HuH-7 (cell line): Measurements from ENCODE around the gene NOD1.
"Not testable (repeated sequence)": the region's sequence is repeated elsewhere in the genome, so short reads cannot be mapped to it uniquely, and the experiment has no call there.

Source experiments
- DNase-seq: peaks from one replicate; pipeline ENCODE4 v3.0.0; 2011; ENCODE audit warnings: low spot score

The NOD1 gene

DNA sequence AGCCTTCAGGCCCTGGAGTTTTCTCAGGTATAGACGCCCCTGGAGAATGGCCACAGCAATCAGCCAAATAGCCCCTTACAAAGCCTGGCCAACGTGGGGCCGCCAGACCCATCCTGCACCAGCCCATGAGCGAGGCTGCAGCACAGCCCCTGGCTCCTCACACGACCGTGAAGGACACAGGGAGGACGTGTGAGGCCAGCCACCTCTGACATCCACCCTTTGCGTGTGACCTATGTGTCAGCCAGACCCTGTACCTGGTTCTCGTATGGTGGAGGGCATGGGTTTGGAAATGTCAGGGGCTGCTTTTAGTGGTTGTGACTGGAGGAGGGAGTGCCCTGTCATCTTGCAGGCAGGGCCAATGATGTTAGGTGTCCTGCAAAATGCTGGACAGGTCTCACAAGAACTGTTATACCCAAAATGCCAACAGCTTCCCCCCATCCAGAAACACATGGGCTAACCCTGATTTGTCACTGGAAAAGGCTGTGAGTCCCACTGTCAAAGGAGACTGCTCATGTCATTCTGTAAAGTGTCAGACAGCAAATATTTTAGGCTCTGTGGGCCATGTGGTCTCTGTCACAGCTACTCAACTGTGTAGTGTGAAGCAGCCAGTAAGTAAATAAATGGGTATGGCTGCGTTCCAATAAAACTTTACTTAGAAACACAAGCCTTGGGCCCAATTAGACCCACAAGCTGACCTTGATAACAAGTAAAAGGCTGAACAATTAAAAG lies 30.0 kb downstream of the NOD1 start:
- DNase-seq = no peak

DNA sequence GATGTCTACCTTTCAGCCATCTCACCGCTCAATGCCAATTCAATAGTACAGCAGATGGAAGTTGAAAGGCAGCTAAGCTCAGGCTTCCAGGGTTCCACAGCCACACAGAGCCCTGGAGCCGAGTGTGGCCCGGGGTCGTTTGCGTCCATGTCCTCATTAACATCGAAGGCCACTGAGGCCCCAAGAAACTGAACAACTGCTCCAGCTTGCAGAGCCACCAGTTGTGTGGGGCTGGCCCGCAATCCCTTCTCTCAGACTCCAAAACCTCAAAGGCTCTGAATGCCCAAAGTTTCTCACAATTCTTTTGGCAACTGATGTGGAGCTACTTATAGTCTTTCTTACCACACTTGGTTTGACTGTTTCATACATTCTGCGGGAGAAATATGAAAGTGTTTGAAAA lies 31.1 kb downstream of the NOD1 start:
- no peak for DNase-seq

DNA sequence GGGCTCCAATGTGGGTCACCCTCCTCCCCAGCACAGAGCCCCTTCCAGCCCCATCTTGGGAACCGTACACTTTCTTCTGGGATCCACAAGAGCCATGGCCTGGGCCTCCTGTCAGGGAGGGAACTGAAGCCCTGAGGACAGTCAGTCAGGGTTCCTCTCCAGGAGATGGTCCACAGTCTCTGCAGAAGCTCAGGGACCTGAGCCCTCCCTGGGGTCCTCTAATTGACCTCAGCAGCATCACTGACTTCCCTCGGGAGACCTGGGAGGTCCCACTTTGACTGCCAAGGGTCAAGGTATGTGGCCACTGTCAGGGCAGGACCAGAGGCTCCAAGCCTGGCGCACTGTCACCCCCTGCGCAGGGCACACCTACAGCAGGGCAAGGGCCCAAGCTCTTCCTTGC lies 32.3 kb downstream of the NOD1 start:
- DNase-seq = no peak

DNA sequence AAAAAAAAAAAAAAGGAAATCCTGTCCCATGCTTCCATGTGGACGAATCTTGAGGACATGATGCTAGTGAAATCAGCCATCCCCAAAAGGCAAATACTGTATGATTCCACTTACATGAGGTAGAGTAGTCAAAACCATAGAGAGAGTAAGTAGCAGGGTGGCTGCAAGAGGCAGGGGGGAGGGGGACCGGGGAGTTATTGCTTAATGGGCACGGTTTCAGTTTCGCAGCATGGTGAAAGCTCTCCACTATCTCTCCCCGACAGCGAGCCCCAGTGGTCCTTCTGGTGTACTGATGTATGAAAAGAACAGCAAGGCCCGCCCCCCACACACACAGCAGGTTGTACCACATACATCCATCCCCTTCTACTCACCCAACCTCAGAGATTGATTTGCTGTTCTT lies 32.8 kb downstream of the NOD1 start:
- DNase-seq = peak; percentile 87

DNA sequence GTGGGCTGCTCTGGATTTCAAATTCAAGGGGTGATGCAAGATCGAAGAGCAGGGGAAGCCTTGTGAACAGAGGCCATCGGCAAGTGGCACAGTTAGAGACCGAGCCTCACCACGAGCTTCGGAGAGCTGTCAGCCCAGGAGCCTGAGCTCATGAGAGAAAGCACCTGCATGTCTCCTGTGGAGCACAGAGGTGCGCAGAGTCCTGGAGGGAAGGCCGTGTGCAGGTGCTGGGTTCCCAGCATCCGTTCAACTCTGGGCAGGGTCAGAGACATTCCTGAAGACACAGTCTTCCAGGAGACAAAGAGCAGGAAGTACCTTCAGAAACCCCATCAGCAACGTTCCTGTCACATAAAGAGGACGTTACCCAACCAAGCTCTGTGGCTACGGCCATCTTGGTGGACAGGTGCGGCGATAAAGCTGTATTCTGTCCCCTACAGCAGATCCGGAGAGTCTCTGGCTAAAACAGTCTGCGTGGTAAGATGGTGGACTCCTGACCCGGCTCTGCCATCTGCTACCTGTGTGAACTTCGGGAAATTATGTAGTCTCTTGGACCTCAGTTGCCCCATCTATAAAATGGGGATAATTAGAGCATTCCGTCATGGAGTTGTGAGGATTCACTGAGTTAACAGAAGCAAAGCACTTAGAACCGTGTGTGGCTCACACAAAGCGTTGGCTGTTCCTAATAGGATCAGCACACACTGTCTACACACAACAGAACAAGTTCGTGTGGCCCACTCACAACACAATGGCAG lies 40.6 kb downstream of the NOD1 start:
- DNase-seq = no peak

DNA sequence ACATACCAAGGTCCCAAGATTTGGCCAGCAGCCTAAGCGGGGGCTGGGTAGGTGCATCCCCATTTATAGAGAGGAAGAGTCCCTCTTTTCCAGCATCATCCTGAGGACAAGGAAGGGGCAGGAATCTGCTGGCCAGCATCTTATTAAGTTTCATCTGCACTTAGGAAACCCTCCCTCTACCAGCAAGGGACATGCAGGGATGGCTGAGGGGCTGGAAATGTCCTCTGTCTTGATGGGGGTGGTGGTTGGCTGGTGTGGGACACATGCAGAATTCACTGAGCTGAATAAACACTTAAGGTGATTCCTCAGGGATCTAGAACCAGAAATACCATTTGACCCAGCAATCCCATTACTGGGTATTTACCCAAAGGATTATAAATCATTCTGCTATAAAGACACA lies 42.1 kb downstream of the NOD1 start:
- DNase-seq = no peak

DNA sequence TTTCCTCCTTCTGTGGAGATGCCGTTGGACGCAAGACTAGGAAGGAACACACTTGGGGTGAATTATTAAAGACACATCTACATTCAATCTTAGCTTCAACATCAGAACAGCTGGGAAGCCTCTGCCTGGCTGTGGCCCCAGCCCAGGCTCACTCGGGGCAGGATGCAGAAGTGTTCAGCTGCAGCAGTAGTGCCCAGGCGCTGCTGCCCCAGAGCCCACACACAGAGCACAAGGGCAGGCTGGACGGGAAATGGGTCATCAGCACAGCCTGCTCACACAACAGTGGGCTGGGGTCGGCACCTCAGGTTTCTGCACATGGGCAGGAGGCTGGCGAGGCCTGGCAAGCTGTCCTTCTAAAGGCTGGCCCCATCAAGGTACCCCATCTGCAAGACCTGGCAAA lies 42.5 kb downstream of the NOD1 start:
- no peak for DNase-seq

DNA sequence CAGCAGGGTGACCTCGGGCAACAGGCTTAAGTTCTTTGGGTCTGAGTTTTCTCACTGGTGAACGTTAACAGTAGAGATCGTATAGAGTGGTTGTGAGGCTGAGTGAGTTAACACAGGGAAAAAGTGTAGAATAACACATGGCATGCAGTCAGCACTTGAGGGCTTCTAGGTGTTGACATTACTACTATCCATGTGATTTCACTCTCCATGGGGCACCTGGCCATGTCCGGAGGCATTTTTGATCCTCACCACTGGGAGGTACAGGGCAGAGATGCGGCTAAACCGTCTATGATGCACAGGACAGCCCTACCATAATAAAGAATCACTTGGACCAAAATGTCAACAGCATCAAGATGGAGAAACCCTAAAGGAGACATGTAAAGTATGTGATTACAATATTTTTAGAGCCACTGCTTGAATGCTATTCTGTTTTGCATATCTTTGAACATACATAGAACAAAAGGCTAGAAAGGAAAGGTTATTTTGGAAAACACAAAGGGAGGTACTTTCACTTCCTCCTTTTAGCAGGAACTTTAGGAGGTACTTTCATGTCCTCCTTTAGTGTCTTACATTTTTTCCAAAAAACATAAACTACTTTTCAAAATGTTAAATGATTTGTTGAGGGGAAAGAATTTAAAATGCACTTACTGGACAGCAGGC lies 44.3 kb downstream of the NOD1 start:
- no peak for DNase-seq

DNA sequence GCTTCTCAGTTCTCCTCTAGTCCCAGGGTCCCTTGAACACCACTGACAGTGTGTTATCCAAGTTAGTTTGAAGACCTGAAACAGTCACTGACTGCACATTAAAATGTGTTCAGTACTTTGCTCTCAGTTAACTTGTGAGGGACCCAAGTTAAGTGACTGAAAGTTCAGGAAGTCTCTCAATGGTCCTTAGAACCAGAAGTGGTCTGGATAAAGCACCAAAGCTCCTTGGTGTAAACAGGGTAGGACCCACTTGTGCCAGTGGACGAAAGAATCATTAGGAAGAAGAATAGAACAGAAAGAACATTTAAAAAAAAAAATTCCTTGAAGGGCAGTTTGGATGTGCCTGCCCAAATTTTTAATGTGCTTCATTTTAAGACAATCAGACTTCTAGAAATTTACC lies 45.1 kb downstream of the NOD1 start:
- DNase-seq = no peak

DNA sequence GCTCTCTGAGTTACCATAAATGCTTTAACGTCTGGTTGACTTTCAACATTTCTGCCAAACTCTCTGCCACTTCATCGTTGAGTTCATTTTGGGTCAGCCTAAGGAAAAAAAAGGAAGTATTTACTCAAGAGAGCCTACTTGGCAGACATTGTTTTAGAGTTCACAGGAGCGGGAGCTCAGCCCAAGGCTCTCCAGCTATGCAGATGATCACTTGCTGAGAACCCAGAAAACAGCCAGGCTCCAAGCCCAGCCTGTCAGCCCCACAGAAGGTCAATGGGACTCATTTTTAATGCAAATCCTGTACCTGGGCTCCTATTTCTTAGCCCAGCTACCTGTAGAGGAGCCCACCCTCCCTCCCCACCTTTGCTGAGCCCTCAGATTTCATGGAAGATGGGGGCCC lies 45.5 kb downstream of the NOD1 start:
- no peak for DNase-seq

DNA sequence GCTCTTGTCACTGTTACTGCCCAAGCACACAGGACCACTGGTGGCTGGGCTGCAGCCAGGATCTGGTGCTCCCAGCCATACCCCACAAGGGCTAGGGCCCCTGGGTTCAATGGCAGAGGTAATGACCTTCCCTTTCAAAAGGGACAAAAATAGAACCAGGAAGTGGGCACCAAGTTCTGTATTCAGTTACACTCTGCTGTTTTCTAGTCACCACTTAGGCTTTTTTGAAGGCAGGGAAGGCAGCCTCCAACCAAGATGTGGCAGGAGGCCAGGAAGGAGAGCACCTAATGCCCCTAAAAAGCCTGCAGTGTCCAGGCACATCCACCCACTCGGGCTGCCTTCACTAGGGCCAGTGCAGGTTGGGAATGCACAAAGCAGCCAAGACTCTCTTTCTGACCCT lies 47.8 kb downstream of the NOD1 start:
- DNase-seq = no peak

DNA sequence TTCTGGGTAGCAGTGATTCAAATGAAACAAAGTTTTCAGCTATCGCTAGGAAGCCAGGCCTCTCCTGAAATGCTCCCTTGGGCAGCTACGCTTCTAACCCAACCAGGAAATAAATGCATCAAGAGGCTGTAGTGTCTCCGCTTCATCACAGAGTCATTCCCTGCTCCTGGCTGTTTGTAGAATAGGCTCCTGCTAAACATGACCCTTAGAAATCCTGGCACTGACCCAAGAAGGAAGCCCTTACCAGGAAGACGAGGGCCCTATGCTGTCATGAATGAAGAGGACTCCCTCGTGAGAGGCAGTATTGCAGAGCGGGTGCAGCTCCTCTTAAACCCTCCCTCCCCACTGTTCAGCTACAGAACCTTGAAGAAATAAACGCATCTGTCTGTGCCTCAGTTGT lies 48.3 kb downstream of the NOD1 start:
- no peak for DNase-seq

DNA sequence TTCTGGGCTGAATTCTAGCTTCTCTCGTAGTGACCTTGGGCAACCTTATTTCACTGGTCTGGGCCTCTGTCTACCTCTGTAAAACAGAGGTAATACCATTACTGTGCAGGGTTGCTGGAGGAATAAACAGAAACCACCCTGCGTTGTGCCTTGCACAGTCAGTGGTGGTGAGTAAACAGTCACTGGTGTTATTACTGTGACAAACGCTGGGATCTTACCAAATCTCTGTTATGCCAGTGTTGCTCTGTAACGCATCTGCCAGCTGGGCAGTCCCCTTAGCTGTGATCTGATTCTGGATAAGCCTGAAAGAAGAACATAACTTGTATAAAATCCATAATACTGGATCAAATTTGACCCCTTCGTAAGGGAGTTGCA lies 49.4 kb downstream of the NOD1 start:
- DNase-seq = no peak

DNA sequence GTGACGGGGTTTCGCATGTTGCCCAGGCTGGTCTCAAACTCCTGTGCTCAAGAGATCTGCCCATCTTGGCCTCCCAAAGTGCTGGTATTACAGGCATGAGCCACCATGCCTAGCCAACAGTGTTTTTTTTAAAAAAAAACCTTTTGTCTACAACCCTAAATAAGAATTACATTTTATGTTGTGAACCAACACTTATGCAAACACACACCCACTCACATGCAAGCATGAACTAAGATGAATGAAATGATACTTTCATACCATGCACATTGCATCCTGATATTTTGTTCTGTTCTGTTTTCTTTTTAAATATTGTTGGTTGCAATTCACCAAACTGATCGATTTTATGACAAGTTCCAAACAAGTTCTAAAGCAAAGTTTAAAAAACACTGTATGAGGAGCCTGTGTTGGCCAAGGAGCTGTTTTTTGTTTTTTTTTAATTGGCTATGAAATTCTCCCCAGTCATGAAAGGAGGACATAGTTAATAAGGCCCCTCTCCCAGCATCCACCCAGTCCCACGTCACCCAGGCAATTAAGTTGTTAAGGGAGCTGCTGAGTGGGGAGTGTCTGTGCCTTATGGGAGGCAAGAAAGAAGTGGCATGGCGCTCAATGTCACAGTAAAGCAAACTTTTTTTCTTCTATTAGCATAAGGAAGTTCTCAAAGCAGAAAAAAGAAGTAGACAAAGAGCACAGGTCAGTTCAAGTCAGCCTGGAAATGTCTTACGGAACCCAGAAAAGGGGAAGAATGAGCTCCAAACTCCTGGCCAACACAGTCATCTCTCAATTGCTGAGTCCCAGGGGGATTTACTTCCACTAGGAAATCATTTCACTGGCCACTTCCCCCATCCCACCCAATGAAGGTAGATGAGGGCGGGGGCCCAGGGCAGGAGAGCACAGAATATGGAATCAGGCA lies 50.1 kb downstream of the NOD1 start:
- no peak for DNase-seq

DNA sequence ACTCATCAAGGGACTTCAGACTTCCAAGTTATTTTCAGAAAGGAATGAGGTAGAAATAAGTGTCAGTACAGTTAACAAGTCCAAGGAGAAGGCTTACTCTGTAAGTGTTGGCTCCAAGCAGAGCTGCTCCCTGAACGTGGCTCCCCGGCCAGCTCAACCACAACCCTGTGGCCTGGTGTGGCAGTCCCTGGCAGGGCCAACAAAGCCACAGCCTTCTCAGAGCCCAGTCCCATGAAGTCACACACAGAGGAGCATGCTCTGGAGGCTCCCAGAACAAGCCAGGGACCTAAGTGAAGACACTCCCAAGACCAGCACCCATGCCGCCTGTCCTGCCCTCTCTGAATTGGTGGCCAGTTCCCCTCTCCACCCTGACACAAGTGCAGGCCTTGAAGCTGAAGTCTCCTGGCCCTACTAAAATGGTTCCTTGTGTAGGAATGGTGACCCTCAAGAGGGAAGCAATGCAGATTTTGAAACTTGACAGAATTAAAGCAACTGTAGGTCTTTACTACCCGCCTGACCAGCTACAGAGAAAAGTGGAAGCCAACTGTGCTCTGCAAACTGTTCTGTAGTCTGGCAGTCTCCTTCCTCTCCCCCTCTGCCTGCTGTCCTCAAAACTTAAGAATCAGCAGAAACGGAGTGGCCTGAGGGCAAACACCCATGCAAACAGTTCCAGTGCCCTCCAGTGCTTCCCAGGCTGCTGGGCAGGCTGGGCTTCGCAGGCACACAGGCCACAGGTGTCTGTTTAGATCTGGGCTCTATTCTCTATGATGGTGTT lies 51.1 kb downstream of the NOD1 start:
- no peak for DNase-seq

DNA sequence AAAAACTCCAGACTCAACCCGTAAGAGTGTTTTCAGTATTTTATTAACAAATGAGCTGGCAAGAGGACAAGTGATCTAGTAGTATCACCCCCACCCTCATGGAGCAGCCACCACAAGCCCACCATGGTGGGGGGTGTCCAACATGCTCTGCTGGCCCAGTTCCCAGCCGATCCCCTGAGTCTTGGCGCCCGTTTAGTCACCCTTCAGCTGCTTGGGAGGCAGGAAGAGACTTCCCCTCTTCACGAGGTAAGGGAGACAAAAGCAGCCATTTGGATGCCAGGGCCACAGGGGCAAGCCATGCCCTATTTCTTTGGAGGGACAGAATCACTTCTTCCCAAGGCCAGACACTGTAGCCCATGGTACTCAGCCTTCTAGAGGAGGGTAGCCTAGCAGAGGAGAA lies 54.1 kb downstream of the NOD1 start:
- no peak for DNase-seq

DNA sequence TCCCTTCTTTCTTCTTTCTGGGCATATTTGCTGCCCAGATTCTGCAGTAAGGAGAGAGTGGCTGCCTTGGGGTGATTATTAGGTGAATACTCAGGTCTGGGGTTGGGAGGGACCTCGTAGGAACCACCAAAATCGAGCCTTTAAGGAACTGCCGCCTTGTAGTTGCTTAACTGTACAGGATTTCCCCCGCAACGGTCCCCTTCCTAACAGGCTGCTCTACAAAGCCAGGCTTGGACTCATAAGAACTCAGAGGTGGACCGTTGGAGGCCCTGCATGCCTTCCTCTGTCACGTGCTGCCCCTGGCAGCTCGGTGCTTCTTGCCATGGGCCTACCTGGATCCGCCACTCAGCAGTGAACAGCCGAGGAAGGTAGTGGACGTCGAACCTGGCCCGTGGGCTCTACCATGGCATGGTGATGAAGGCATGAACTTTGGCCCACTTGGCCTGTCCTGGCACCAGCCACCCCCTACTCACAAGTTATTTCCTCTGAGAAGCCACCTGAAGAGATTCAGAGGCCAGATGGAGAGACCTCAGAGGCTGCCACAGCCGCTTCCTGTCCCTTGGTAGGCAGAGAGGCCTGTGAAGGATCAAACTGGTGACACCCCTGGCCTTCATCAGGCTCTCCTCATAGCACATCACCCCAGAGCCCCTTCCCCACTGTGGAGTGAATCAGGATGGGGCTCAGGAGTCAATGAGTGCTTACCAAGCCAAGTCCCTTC lies 54.6 kb downstream of the NOD1 start:
- no peak for DNase-seq

DNA sequence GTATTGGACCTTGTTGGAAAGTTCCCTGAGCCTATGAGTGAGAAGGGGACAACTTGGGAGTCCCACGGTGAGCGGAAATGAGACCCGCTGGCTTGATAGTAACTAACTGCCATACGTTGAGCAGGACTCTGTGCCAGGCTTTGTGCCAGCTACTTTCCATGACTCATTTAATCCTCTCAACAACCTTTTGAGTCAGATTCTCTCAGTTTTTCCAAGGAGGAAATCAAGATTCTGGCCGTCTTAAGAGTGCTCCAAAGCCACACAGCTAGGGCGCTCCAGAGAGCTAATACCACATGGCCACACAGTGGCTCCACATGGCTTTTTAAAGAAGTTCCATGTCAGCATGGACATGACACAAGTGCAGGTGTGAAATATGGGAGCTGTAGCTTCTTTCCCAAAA lies 55.7 kb downstream of the NOD1 start:
- no peak for DNase-seq

DNA sequence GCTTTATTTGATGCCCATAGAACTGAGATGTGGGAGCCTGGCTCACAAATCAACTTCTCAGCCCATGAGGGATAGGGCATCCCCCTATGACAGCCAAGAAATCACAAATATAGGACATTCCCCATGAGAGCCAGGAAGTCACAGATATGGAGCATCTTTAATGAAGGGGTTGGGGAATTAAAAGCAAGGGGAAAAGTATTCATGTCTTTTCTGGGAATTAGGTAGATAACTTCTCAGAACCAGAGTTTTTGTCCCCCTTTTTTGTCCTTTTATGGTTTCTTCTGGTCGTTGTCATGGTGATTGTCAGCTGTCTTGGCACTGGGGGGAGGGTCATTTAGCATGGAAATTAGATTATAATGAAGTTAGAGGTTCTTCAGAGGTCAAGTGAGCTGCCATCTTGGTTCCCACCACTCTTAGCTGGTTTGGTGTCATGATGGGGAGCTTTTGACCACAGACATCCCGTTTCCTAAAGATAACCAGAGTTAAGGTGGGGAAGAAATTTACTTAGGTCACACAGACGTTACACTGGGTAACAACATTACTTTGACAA lies 56.9 kb downstream of the NOD1 start:
- DNase-seq = no peak

DNA sequence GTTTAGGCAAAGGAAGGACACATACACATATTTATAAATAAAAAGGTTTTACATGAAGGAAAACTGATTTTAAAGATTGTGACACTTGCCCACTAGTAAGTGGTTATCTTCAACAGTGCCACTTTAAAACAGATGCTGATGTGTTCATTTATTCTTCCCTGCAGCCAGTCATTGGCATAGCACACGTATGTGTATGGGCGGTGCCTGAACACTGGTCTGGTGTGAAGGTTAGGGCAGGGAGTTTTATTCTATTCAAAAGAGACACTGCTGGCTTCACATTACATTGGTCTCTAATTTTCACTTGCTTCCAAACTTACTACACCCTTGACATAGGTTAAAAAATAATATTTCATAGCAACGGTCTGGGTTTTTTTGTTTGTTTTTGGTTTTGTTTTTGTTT lies 57.9 kb downstream of the NOD1 start:
- peak; percentile 45 for DNase-seq

DNA sequence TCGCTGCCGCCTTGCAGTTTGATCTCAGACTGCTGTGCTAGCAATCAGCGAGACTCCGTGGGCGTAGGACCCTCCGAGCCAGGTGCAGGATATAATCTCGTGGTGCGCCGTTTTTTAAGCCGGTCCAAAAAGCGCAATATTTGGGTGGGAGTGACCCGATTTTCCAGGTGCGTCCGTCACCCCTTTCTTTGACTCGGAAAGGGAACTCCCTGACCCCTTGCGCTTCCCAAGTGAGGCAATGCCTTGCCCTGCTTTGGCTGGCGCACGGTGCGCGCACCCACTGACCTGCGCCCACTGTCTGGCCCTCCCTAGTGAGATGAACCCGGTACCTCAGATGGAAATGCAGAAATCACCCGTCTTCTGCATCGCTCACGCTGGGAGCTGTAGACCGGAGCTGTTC lies 58.5 kb downstream of the NOD1 start:
- DNase-seq = not testable (repeated sequence)
